ENCODE results near the gene PTPN21.

Gene PTPN21

DNA sequence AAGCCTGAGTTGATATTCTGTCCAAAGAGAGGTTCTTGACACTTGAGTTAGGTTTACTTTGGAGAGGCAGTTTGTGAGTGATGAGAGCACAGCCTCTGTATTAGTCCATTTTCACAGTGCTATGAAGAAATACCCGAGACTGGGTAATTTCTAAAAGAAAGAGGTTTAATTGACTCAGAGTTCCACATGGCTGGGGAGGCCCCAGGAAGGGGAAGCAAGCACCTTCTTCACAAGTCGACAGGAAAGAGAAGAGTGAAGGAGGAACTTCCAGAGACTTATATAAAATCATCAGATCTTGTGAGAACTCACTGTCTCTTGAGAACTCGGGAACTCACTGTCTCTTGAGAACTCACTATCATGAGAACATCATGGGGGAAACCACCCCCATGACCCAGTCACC lies 13.4 kb upstream of the PTPN21 start:
- no peak for DNase-seq (ENCODE audit: low read depth)
- TF ChIP-seq, protein P1, sequence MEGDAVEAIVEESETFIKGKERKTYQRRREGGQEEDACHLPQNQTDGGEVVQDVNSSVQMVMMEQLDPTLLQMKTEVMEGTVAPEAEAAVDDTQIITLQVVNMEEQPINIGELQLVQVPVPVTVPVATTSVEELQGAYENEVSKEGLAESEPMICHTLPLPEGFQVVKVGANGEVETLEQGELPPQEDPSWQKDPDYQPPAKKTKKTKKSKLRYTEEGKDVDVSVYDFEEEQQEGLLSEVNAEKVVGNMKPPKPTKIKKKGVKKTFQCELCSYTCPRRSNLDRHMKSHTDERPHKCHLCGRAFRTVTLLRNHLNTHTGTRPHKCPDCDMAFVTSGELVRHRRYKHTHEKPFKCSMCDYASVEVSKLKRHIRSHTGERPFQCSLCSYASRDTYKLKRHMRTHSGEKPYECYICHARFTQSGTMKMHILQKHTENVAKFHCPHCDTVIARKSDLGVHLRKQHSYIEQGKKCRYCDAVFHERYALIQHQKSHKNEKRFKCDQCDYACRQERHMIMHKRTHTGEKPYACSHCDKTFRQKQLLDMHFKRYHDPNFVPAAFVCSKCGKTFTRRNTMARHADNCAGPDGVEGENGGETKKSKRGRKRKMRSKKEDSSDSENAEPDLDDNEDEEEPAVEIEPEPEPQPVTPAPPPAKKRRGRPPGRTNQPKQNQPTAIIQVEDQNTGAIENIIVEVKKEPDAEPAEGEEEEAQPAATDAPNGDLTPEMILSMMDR (IDR thresholded peaks at IDR 0.05; ENCODE audit: low read length, missing control alignments) = no peak
- no peak overlapping the region for H3K4me3 ChIP-seq (replicated peaks; ENCODE audit: low read depth, low read length)

DNA sequence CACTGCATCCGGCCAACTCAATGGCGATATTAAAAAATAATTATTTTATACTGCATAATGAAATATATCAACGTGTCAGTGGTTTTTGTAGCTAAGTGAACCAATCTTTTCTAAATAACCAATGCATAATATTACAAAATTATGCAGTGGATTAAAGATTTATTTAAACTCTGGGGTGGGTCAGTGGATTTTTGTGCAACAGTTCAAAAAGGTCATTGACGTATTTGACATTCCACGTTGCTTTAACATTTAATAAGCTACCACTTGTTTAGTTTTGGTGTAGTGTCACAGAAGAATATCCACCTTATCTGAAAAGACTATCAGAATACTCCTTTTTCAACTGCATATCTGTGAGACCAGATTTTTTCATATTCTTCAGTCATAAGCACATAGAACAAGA lies 10.6 kb upstream of the PTPN21 start:
- H3K4me3 ChIP-seq (replicated peaks; ENCODE audit: low read depth, low read length) = no peak overlapping the region
- no peak for DNase-seq (ENCODE audit: low read depth)
- TF ChIP-seq, protein P1 (IDR thresholded peaks at IDR 0.05; ENCODE audit: low read length, missing control alignments) = no peak

DNA sequence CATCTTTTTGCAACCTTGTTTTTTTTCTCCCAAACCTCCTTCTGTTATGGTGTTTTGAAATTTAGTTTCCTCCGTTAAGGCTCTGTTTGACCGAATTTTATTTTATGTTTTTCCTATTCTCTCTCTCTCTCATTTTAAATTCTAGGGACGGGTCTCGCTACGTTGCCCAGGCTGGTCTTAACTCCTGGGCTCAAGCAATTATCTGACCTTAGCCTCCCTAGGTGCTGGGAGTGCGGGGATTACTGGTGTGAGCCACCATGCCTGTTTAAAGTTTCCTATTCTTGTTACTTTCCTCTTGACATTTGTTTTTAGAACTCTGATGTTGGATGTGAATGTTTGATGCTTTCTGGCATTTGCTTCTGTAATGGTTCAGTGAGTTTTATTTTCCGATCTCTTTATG lies 9.0 kb upstream of the PTPN21 start:
- DNase-seq (ENCODE audit: low read depth) = no peak
- H3K4me3 ChIP-seq (replicated peaks; ENCODE audit: low read depth, low read length) = peak overlapping the region; percentile 85
- TF ChIP-seq, protein P1 (IDR thresholded peaks at IDR 0.05; ENCODE audit: low read length, missing control alignments) = no peak

DNA sequence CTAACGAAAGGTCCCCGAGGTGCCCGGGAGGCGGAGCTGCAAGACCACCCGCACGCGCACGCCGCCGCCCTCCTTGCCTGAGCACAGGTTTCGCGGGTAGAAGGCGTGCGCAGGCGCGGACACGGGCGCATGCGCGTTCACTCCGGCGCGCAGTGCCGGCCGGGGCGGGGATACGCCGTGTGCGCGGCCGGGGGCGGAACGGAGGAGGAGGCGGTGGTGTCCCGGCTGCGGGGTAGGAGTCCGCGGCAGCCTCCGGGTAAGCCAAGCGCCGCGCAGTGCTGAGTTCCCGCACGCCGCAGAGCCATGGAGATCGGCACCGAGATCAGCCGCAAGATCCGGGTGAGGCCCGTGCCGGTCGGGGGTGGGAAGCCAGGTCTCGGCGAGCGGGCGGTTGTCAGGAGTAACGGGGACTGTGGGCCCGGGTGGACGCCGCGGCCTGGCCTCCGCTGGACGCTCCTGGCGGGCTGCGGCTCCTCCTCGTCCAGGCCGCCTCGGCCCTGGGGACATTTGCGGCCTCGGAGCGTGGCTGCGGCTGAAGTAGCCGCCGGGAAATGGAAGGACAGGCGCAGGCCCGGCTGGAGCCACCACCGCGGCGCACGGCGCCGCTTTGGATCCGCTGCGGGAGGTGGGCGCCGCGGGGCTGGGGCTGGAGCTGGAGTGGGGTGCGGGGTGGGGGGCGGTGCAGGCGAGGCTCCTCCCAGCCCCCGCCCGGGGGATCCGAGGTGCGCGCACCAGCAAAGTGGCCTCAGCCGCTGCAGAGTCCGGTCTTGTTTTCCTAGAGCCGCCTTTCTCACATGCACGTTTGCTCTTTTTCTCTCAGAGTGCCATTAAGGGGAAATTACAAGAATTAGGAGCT lies 8.3 kb upstream of the PTPN21 start, which contains the start of gene ZC3H14:
Gene ZC3H14 (plus strand): TSS at position 207 of the 856 bp plus-strand sequence. CDS start 97 bp downstream, at position 304.
- TF ChIP-seq, protein P1 (IDR thresholded peaks at IDR 0.05; ENCODE audit: low read length, missing control alignments) = no peak
- peak within 1 kb of the TSS; percentile 85 for H3K4me3 ChIP-seq (replicated peaks; ENCODE audit: low read depth, low read length)
- DNase-seq (ENCODE audit: low read depth) = peak; percentile 88

DNA sequence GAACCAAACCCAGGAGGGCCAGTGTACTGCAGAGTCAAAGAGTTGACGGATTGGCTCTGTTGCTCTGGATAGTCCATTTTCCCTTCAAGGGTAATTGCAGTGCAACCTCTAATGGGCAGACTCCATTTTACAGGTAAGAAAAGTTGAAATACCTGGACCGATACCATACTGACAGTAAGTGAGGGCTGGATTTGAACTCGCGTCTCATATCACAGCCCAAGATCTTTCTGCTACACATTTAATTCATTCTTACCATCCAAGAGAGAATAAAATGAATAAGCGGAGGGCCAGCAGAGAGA lies 7.7 kb upstream of the PTPN21 start:
- peak overlapping the region; percentile 85 for H3K4me3 ChIP-seq (replicated peaks; ENCODE audit: low read depth, low read length)
- DNase-seq (ENCODE audit: low read depth) = no peak
- TF ChIP-seq, protein P1 (IDR thresholded peaks at IDR 0.05; ENCODE audit: low read length, missing control alignments) = no peak

DNA sequence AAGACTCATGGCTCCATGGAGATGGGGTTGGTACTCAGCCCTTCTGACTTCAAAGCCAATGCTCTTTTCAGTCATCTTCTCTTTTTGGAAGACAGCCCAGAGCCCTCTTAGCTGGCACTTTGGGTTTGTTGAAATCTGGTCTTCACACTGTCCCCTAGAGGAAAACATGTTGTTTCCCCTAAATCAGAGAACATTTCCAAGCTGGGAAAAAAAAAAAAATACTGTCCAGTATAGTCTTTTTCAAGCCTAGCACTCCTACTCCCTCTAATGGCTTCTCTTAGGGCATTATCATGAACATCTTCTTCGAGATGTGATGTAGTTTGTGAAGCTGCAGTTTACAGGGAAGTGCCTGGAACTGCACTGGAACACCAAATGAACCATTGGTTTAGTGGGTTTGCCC lies 5.0 kb upstream of the PTPN21 start:
- TF ChIP-seq, protein P1 (IDR thresholded peaks at IDR 0.05; ENCODE audit: low read length, missing control alignments) = peak; percentile 52
- H3K4me3 ChIP-seq (replicated peaks; ENCODE audit: low read depth, low read length) = no peak overlapping the region
- DNase-seq (ENCODE audit: low read depth) = peak; percentile 69

DNA sequence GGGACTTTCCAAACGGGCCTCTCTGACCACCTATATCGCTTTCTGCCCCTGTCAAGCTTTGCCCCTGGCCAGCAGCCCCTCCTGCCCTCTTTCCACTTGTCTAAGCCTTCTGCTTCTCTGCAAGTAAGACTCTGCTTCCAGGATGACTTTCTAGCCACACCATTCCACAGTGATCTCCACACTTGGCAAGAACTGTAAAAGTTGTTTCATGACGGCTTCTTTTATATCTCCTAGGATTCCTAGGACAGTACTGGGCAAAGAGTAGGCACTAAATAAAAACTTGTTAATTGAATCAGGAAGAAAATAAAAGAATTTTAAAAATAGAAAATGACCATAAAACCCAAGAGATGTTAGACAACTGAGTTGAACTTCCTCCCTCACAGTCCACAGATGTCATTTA lies 1.8 kb upstream of the PTPN21 start:
- TF ChIP-seq, protein P1 (IDR thresholded peaks at IDR 0.05; ENCODE audit: low read length, missing control alignments) = no peak
- H3K4me3 ChIP-seq (replicated peaks; ENCODE audit: low read depth, low read length) = no peak overlapping the region
- no peak for DNase-seq (ENCODE audit: low read depth)

Measured in fibroblast of pulmonary artery (primary cell).